SKM-1 (cell line): Measurements from ENCODE around the gene MCM5.
"Not testable (repeated sequence)": the region's sequence is repeated elsewhere in the genome, so short reads cannot be mapped to it uniquely, and the experiment has no call there.

Experiments used
- DNase-seq: peaks from one replicate; lab custom pipeline; 2025; ENCODE audit not compliant: unreplicated experiment; lab: John Stamatoyannopoulos, UW

The MCM5 gene

DNA sequence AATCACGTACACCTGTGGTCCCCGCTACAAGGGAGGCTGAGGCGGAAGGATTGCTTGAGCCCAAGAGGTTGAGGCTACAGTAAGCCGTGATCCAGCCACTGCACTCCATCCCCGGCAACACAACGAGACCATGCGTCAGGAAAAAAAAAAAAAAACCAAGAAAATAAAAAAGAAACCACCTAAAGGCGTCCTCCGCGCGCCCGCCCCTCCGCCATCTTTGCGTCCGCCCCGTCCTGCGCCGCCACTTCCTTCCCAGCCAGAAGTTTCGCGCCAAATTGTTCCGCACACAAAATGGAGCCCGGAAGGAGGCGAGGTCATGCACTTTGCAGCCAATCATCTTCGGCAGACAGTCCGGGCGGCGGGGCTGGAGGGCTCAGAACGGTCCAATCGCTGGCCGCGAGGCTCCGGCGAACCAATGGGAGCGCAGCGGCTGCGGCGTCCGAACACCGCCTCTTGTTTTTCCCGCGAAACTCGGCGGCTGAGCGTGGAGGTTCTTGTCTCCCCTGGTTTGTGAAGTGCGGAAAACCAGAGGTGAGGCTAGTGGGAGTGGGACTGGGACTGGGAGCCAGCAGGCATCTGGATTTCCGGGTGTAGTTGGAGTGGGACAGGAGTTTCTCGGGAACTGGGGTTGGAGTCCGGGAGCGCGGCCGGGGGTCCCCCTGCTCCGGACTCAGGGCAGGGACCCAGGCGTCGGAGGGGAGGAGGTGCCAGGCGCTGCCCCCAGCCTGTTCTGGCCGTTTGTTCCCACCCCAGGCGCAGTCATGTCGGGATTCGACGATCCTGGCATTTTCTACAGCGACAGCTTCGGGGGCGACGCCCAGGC is at the start of gene MCM5:
MCM5 (plus strand) TSS at position 463 of the 823 bp plus-strand sequence; CDS start at position 762, 299 bp downstream.
- peak; percentile 98 for DNase-seq

GRCh38 chr22:35350539-35351503 is 49.1 kb upstream of the MCM5 start:
- DNase-seq: peak; percentile 53

DNA sequence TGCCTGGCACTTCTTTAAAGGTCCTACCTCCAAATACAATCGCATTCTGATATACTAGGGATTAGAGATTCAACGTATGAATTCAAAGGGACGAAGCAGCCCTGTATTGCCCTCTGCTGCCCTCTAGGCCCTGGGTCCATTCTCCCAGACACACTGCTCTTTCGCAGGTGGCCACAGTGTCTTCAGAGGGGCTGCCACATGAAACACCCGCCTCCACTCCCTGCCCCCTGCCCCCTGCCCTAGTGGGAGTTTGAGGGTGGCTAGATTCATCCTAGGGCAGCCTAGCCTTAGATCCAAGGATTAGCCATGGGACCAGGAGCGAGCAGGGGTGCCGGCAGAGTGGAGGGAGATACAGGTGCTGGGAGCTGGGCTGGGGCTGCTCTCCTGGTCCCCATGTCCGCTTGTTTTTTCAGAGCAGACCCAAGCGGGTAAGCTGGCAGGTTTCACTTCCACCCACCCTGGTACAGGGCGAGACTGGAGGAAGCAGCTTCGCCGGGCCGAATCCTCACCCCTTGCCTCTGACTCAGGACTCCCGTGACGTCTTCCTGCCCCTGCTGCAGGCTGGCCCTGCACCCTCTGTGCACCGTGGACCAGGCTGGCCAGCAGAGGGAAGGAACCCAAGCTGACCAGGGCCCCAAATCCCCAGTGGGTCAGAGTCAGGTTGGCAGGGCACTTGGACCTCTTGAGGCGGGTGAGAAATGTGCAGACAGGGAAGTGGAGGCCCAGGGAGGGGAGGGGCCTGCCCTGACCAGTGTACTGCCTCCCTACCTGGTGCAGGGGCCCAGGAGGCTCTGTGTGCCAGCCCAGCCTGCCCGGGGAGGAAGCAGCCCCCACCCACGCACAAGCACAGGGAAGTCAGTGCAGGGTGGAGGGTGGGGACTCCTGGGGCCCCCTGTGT is 47.5 kb upstream of the MCM5 start:
- peak; percentile 54 for DNase-seq

- DNase-seq: no peak
Measured at GRCh38 chr22:35353318-35353717, 46.6 kb upstream of the MCM5 start.

GRCh38 chr22:35354068-35354467 is 45.9 kb upstream of the MCM5 start:
- no peak for DNase-seq

DNA sequence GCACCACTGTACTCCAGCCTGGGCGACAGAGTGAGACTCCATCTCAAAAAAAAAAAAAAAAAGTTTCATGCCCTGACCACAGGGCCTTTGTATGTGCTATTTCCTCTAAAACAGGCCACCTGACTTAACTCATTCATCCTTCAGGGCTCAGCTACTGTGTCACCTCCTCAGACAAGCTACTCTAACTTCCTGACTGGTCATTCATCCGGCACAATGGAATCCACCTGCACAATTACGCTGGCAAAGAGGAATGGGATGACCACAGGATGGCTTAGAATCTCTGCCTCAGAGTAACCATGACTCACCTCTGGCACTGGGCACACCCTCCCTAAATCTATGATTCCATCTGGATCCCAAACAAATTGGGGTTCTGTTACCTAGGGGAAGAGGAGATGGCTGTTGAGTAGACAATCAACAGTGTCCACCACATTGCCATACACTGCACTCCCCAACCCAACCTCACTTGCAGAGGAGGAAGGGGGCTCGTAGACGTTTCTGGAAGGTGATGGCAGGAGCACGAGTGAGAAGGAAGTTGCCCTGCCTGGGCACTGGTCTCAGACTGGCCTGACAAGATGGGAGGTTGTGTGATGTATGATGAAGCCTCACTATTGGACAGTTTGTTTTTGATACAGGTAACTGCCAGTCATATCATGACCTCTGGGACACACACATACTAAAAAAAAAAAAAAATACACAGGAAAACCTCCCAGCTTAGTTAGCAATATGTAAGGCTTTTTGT is 41.9 kb upstream of the MCM5 start:
- DNase-seq: no peak

DNA sequence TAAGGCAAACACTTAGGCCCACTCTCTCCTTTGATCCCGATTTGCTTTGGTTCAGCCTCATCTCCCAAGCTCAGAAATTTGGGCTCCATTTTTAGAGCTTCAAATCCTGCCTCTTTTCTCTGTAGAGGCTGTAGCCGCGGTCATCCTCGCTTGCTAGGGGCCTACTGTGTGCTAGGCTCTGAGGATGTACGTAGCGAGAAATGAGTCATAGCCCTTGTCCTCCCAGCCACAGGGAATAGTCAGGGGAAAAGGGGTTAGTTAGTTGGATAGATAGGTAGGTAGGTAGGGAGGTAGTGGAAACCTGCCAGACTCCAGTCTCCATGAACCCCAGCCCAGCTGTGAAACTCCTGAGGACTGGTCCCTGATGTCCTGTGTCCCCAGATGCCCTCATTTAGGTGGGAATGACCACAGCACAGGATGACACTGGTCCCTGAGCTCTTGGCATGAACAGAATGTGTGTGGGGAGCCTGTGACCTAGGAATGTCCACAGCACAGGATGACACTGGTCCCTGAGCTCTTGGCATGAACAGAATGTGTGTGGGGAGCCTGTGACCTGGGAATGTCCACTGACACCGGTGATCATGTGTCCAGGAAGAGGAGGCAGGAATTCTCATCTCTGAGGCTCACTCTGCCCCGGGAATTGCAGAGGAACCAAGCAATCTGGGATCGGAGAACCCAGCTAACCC is 40.4 kb upstream of the MCM5 start:
- no peak for DNase-seq

DNA sequence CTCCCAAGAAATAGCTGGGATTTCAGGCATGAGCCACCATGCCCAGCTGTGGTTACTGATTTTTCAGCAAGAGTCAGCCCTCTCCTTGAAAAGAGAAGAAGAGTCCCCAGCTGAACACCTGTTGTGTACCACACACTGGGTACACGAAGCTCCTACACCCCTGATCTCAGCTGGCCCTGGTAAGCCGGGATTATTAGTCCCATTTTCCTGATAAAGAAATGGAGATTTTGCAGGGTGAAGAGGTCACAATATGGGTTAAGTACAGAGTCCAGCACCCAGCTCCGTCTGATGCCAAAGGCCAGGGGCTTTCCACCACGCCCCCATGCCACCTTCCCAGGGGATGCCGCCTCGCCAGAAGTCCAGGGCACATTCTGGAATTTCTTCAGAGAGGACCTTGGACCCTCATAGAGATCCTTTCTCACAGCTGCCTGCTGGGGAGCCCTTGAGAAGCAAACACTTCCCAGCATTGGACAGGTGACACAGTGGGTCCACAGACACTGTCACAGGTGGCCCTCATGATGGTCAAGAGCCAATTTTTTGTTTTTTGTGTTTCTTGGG is 38.9 kb upstream of the MCM5 start:
- no peak for DNase-seq

DNA sequence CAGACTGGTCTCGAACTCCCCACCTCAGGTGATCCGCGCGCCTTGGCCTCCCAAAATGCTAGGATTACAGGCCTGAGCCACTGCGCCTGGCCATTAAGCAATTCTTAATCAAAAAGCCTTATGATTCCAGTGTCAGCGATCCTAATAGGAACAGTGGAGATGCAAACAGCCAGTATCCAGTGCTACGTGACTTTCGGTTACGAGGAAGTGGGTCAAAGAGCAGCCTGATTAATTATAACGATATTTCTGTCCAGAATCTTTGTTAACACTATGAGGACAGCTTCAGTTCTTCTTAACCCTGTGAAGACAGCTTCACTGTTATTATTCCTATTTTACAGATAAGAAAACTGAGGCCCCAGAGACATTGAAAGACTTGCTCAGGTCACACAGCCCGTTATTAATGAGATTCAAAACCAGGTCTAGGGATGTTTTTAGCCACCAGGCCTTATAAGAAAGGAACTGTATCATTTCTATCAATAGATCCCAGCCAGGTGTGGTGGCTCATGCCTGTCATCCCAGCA is 36.3 kb upstream of the MCM5 start:
- DNase-seq: no peak

DNA sequence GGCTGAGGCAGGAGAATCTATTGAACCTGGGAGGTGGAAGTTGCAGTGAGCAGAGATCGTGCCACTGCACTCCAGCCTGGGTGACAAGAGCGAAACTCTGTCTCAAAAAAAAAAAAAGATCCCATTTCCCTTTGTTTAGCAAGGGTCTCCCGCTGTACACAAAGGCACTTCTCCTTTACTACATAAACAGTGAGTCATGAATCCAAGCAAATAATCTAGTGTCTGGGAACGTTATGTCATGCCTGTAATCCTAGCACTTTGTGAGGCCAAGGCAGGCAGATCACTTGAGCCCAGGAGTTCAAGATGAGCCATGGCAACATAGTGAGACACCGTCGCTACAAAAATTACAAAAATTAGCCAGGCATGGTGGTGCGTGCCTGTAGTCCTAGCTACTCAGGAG is 35.7 kb upstream of the MCM5 start:
- DNase-seq: not testable (repeated sequence)

DNA sequence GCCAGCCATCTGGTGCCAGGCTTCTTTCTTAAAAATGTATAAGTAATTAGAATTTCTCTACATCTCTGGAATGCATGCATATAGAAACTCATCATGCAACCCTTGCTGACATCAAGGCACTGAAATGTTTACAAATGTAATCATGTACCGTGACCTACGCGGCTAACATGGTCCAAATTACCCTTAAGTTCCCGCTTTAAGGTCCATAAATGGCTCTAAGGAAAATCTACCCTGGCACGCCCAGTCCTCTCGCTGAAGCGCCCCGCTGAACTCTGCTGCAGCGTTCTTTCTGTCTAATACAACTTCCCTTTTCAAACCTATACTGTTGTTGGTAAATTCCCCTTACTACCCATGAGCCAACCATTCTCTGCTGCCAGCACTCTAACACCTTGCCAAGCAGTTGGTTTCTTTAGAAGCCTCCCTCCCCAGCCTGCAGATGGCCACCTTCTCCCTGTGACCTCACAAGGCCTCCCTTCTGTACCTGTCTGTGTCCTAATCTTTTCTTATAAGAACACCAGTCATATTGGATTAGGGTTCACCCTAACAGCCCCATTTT is 32.5 kb upstream of the MCM5 start:
- DNase-seq: peak; percentile 59

GRCh38 chr22:35368386-35368785 is 31.6 kb upstream of the MCM5 start:
- no peak for DNase-seq

DNA sequence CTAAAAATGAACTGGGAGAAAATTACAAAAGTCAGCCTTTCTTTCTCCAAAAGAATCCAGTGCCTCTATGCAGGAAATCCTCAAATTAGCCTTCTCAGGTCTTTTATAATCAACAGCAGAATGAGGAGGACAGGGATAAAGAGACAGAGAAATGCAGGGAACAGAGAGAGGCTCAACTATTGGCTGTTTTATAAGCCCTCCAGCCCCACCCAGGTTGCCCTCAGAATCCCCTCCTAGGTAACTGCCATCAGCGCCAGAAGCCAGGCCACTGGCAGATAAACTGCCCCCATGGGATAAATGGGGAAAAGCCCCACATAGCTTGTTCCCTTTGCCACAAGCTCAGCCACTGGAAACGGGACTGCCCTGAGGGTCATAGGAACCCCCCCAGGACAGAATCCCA is 29.9 kb upstream of the MCM5 start:
- no peak for DNase-seq

DNA sequence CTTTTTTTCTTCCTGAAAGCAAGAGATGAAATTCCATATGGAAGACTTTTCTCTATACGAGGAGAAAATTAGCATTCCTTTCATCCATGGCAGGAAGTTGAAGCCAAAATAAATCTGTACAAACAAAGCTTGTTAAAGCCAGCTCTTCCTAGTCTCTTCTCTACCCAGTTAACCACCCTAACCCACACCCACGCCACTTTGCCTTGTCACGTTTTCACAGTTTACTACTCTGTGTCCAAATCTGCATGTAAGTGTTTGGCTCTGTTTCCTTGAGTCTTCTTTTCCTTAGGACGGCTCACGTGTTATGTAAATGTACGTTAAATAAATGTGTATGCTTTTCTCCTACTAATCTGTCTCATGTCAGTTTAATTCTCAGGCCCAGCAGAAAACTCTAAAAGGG is 26.2 kb upstream of the MCM5 start:
- no peak for DNase-seq

- peak; percentile 5 for DNase-seq
Measured at GRCh38 chr22:35375031-35375430, 24.9 kb upstream of the MCM5 start.

DNA sequence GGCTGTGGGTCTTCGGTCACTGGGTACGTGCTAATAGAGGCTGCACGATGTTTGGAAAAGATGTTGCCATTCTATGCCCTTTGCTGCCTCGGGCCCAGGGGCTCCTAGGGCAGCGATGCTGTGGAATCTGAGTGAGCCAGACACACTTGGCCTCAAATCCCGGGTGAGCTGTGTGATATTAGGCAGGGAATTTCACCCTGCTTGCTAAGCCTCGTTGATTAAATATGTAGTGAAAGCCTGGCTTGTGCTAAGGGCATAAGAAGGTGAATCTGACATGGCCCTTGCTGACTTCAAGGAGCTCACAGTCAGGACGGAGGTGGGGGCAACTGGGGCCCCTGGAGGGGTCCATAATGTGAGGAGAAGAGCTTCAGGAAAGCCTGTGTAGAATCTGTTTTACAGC is 24.4 kb upstream of the MCM5 start:
- DNase-seq: no peak

GRCh38 chr22:35376728-35377472 is 23.0 kb upstream of the MCM5 start:
- peak; percentile 98 for DNase-seq

DNA sequence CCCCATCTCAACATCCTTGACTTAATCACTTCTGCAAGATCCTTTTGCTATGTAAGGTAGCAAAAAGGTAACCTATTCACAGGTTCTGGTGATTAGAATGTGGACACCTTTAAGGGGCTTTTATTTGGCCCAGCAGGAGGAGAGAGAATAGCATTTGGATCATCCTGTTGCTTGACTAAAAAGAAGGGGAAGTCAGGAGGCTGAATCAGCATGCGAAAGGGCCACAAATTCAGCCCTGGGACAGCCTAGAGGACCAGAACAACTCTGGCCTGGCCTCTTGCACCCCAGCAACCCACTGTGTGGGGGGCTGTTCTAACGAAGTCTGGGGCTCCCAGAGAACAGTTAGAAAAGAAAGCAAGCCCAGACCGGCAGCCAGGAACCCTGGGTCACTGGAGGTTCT is 22.2 kb upstream of the MCM5 start:
- DNase-seq: no peak
